Breast epithelium (tissue), 4 donors: Measurements from ENCODE around the gene STAG1. TPM values are rescaled to one million over a fixed set of nuclear protein-coding genes. Genes with fewer than 3 reads are reported as not detected.
"Not testable (repeated sequence)": the region's sequence is repeated elsewhere in the genome, so short reads cannot be mapped to it uniquely, and the experiment has no call there.

Experiments
- DNase-seq, 2 donors: peaks; one replicate each; pipeline ENCODE4 v3.0.0-alpha.2; 2019; ENCODE audit warnings: low spot score in 2 of 2
- H3K27ac ChIP-seq, 2 donors: fragments of 200-600 bp; sonication (generic) in 1 of 2; one replicate each; pipeline ENCODE4 v1.5.1; 2016 to 2019; ENCODE audit warnings: mild to moderate bottlenecking in 1 of 2
- H3K27me3 ChIP-seq, 2 donors: fragments of 200-600 bp; sonication (generic) in 1 of 2; one replicate each; pipeline versions ENCODE4 v1.5.1 to v1.6.0; 2017 to 2019; ENCODE audit warnings: control low read depth in 1 of 2, mild to moderate bottlenecking in 1 of 2
- H3K36me3 ChIP-seq: fragments of 200-600 bp; one replicate; pipeline ENCODE4 v1.5.1; 2019
- H3K4me1 ChIP-seq, 2 donors: fragments of 200-600 bp; sonication (generic); one replicate each; pipeline ENCODE4 v1.5.1; 2016 to 2019; ENCODE audit warnings: control low read depth in 1 of 2
- H3K4me3 ChIP-seq, 3 donors: fragments of 200-600 bp; sonication (generic); 1 replicate in 2 of 3; 2 replicates in 1 of 3; pipeline ENCODE4 v1.5.1; 2016 to 2019; ENCODE audit warnings: mild to moderate bottlenecking in 3 of 3, moderate library complexity in 2 of 3
- H3K9me3 ChIP-seq, 2 donors: fragments of 200-600 bp; sonication (generic) in 1 of 2; one replicate each; pipeline ENCODE4 v1.5.1; 2016 to 2019; ENCODE audit warnings: control low read depth in 1 of 2
- POLR2A ChIP-seq: fragments of 450-650 bp; IDR thresholded peaks from one replicate; pipeline ENCODE4 v1.6.1; 2016; ENCODE audit warnings: antibody characterized with exemption, mild to moderate bottlenecking, moderate library complexity
- POLR2AphosphoS5 ChIP-seq, 3 donors: sonication (generic); formaldehyde crosslinking; IDR thresholded peaks; one replicate each; pipeline ENCODE4 v1.6.1; 2017; ENCODE audit warnings: antibody characterized with exemption in 3 of 3
- intact Hi-C: fragments of 100-400 bp; cut with DNase I; formaldehyde crosslinking; loops from one replicate; pipeline ENCODE4 v1.15.1; 2023; ENCODE audit warnings: low total_unique reads
- total RNA-seq, 3 donors: library from RNA; depleted of rRNA; stranded (reverse); fragments of >200 nt; gene quantifications; one replicate each; pipeline ENCODE4 v1.1.0, GENCODE V29; 2016
- TF ChIP-seq, protein P1 (sequence below), 3 donors: fragments of 450-650 bp; IDR thresholded peaks; one replicate each; pipeline ENCODE4 v1.5.1; 2016 to 2017; ENCODE audit warnings: antibody characterized with exemption in 3 of 3, mild to moderate bottlenecking in 3 of 3, moderate library complexity in 3 of 3

Gene STAG1
- total RNA-seq, 3 donors from 2014 or later = 54.4 to 83.7 (median 73.7) TPM

DNA sequence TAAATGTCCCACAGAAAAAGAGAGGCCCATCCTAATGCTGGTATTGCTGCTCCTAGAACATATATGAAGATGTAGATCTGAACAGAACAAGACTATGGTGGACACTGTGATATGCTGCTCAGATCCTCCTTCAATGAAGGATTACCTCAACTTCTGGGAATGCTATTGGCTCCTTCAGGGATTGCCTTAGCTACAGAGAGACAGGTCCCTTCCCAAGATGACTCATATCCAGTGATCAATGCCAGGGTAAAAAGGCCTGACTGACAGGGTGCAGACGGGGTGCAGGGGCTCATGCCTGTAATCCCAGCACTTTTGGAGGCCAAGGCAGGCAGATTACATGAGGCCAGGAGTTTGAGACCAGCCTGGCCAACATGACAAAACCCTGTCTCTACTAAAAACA is 20.5 kb upstream of the STAG1 start:
- H3K36me3 ChIP-seq = no peaks in the 10 kb centered on the region
- intact Hi-C loops = no loop called here
- TF ChIP-seq POLR2AphosphoS5 (IDR thresholded peaks at IDR 0.05) = no peak
- no peak for TF ChIP-seq POLR2A
- TF ChIP-seq, protein P1, sequence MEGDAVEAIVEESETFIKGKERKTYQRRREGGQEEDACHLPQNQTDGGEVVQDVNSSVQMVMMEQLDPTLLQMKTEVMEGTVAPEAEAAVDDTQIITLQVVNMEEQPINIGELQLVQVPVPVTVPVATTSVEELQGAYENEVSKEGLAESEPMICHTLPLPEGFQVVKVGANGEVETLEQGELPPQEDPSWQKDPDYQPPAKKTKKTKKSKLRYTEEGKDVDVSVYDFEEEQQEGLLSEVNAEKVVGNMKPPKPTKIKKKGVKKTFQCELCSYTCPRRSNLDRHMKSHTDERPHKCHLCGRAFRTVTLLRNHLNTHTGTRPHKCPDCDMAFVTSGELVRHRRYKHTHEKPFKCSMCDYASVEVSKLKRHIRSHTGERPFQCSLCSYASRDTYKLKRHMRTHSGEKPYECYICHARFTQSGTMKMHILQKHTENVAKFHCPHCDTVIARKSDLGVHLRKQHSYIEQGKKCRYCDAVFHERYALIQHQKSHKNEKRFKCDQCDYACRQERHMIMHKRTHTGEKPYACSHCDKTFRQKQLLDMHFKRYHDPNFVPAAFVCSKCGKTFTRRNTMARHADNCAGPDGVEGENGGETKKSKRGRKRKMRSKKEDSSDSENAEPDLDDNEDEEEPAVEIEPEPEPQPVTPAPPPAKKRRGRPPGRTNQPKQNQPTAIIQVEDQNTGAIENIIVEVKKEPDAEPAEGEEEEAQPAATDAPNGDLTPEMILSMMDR (IDR thresholded peaks at IDR 0.05) = no peak

DNA sequence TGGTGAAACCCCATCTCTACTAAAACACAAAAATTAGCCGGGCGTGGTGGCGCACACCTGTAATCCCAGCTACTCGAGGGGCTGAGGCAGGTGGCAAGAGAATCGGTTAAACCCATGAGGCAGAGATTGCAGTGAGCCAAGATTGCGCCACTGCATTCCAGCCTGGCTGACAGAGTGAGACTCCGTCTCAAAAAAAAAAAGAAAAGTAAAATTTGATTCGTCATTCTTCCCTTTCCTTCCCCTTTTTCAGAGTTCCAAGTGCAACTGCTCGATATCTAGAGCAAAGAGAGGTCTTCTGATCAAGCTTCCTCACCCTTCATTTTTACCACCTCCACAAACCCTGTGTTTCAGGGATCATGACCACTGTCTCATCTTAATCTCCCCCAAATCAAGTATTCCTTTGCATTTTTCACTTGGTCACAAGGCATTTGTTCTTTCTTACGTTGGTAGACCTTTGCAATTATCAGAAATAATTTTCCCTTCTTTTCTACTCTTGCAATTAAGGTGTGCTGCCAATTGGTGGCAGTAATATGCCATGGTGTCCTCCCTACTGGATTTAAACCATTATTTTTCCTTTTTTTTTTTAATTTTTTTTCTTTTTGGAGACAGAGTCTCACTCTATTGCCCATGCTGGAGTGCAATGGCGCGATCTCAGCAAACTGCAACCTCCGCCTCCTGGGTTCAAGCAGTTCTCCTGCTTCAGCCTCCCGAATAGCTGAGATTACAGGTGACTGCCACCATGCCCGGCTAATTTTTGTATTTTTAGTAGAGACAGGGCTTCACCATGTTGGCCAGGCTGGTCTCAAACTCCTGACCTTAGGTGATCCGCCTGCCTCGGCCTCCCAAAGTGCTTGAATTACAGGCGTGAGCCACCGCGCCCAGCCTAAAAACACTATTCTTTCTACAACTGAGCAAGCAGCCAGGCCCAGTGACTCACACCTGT is 6.3 kb upstream of the STAG1 start:
- H3K4me3 ChIP-seq, DNase-seq, H3K4me1 ChIP-seq, H3K9me3 ChIP-seq, H3K27ac ChIP-seq, H3K27me3 ChIP-seq, H3K36me3 ChIP-seq, intact Hi-C loops: not testable (repeated sequence)

More for the DNA sequence above, 20.5 kb upstream of the STAG1 start:
- H3K27ac ChIP-seq = no peak overlapping the region
- no peak overlapping the region for H3K4me3 ChIP-seq
- no peaks in the 10 kb centered on the region for H3K4me1 ChIP-seq
- no peaks in the 10 kb centered on the region for H3K27me3 ChIP-seq
- H3K9me3 ChIP-seq = no peaks in the 10 kb centered on the region
- DNase-seq = no peak

DNA sequence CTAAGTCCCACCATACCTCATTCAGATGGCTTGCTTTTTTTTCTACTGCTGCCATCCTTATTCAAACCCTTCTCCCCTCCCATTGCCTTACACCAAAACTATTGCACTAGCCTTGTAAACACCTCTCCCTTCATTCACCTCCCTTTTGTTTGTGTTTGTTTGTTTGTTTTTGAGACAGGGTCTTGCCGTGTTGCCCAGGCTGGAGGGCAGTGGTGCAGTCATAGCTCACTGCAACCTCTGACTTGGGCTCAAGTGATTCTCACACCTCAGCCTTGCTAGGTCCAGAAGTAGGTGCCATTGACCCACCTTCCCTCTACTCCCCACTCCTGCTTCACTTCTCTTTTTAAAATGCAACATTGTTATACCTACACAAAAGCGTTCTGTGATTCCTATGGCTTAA is 3.0 kb upstream of the STAG1 start:
- H3K4me3 ChIP-seq = no peak overlapping the region
- H3K4me1 ChIP-seq = no peaks in the 10 kb centered on the region
- TF ChIP-seq POLR2A = no peak
- intact Hi-C loops = no loop called here
- DNase-seq = no peak
- H3K9me3 ChIP-seq = no peaks in the 10 kb centered on the region
- no peak overlapping the region for H3K27ac ChIP-seq
- H3K36me3 ChIP-seq = no peaks in the 10 kb centered on the region
- no peaks in the 10 kb centered on the region for H3K27me3 ChIP-seq

DNA sequence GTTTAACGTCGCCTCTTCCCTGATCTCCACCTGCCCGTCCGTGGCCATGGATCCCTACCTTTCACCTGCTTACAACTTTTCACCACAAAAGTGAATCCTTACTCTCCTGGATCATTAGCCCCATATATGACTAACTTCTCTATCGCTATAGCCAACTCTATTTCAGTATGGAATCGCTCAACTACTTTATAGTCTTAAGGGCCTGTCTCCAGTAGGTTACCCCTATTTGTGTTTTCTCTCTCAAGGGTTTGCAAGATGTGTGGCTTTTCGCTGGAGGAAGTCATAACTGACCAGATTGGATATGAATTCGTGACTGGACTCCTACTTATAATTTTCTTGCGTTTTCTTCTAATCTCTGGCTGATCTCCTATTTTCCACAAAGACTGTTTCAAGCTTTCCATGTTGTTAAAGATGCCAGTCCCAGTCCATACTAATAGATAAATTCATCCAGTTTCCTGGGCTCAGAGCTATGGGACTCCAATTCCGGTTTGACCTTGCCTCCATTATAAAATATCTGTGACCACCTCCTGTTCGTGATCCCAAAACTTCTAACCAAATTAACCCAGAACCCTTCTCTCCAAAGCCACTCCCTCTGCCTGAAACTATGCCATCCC is 1.3 kb upstream of the STAG1 start:
- peak overlapping the region; percentile 53 to 93 (median 84) for H3K4me3 ChIP-seq
- intact Hi-C loops = no loop called here
- peak overlapping the region; percentile 99 to 100 for H3K27ac ChIP-seq
- DNase-seq = no peak
- no peaks in the 10 kb centered on the region for H3K9me3 ChIP-seq
- H3K36me3 ChIP-seq = no peaks in the 10 kb centered on the region
- TF ChIP-seq, protein P1 (IDR thresholded peaks at IDR 0.05) = no peak
- TF ChIP-seq POLR2AphosphoS5 (IDR thresholded peaks at IDR 0.05) (no peak), POLR2A (no peak)
- H3K4me1 ChIP-seq = no peaks in the 10 kb centered on the region
- H3K27me3 ChIP-seq = no peaks in the 10 kb centered on the region

DNA sequence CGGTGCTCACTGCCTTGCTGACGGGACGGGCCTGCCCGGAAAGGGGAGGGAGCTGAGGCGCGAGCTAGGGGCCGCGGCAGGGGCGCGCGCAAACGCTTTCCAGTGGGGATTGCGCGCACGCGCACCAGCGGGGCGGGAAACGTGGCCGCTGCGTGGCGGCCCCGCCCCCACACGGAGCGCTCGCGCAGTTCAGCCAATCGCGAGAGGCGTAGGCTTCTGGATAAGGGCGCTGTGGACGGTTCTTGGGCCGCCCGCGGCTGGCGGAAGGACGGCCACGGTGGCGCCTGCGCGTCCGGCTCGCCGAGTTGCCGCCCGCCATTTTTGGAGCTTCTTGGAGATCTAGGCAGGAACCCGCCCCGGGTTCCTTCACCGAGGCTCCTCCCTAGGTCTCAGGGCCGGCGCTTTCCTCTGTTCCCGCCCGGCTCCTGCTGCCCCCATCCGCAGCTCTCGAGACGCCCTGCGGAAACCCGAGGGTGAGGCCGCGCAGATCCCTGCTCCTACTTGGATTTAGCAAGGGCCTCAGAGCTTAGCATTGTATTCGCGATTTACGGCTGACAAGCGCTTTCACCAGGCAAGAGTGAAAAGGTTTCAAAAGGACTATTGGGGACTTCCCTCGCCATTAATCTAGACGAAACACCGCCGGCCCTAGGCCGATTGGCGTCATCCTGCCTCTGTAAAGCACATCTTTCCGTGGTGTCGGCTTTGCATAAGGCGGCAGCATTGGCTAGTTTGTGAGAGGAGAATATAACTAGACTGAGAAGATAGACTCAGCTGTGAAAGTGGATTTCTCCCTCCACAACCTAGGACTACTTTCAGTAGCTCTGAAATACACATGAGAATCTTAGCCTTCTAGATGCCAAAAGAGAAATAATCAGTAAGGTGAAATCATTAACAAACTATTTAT is 496 bp upstream of the STAG1 start:
- peak; percentile 97 to 98 for DNase-seq
- TF ChIP-seq POLR2A (no peak), POLR2AphosphoS5 (IDR thresholded peaks at IDR 0.05) (peak in 2 of 3 donors; percentile 68 to 80)
- TF ChIP-seq, protein P1 (IDR thresholded peaks at IDR 0.05) = peak in 1 of 3 donors; percentile 94
- no peaks in the 10 kb centered on the region for H3K36me3 ChIP-seq
- H3K4me3 ChIP-seq = peak overlapping the region; percentile 78 to 93 (median 84)
- peak overlapping the region; percentile 99 to 100 for H3K27ac ChIP-seq
- no peaks in the 10 kb centered on the region for H3K27me3 ChIP-seq
- intact Hi-C loops = no loop called here
- H3K9me3 ChIP-seq = no peaks in the 10 kb centered on the region
- no peaks in the 10 kb centered on the region for H3K4me1 ChIP-seq
